GM23338 (cell line): ENCODE measurements around the gene ZNFX1. TPM values are rescaled to one million over a fixed set of nuclear protein-coding genes. Genes with fewer than 3 reads are reported as not detected.

Experiments used
- ATAC-seq: fragments of 200-7000 bp; cut with Tn5 transposase; 3 replicates; pipeline ENCODE4 v1.9.1; 2020
- DNase-seq: peaks from one replicate; pipeline ENCODE4 v3.0.0-alpha.2; 2015; ENCODE audit warnings: low spot score
- H2AFZ ChIP-seq: fragments of 200-600 bp; sonication (generic); 2 replicates; pipeline ENCODE4 v1.8.0; 2016; ENCODE audit warnings: antibody characterized with exemption, mild to moderate bottlenecking, moderate library complexity
- H3F3A ChIP-seq: fragments of 200-600 bp; sonication (generic); replicated peaks from 2 replicates; pipeline ENCODE4 v1.8.0; 2017; ENCODE audit warnings: antibody characterized with exemption, mixed run types, low read depth
- H3K27ac ChIP-seq: fragments of 200-600 bp; sonication (generic); 2 replicates; pipeline ENCODE4 v1.6.1; 2016; ENCODE audit warnings: low read depth
- H3K27me3 ChIP-seq: fragments of 200-600 bp; sonication (generic); 2 replicates; pipeline ENCODE4 v1.8.0; 2016; ENCODE audit warnings: mild to moderate bottlenecking, mixed run types, moderate library complexity; ENCODE audit not compliant: insufficient read depth
- H3K36me3 ChIP-seq: fragments of 200-600 bp; sonication (generic); 2 replicates; pipeline ENCODE4 v1.8.0; 2016; ENCODE audit warnings: mild to moderate bottlenecking; ENCODE audit not compliant: insufficient read depth
- H3K4me1 ChIP-seq: fragments of 200-600 bp; sonication (generic); 2 replicates; pipeline ENCODE4 v1.8.0; 2016; ENCODE audit warnings: mild to moderate bottlenecking, moderate library complexity; ENCODE audit not compliant: insufficient read depth
- H3K4me2 ChIP-seq: fragments of 200-600 bp; sonication (generic); 2 replicates; pipeline ENCODE4 v1.7.1; 2017; ENCODE audit warnings: mixed run types
- H3K4me3 ChIP-seq: fragments of 200-600 bp; sonication (generic); 2 replicates; pipeline ENCODE4 v1.6.1; 2016; ENCODE audit warnings: mixed run types
- H3K79me2 ChIP-seq: fragments of 200-600 bp; sonication (generic); replicated peaks from 2 replicates; pipeline ENCODE4 v1.8.0; 2017; ENCODE audit warnings: mild to moderate bottlenecking; ENCODE audit not compliant: insufficient read depth
- H3K9me2 ChIP-seq: fragments of 200-600 bp; sonication (generic); 2 replicates; pipeline ENCODE4 v1.8.0; 2017; ENCODE audit not compliant: insufficient read depth
- H4K20me1 ChIP-seq: fragments of 200-600 bp; sonication (generic); replicated peaks from 2 replicates; pipeline ENCODE4 v1.8.0; 2017; ENCODE audit warnings: mild to moderate bottlenecking; ENCODE audit not compliant: insufficient read depth
- H3K27ac Mint-ChIP-seq: 2 replicates; pipeline ENCODE4 v1.8.0; 2020; ENCODE audit warnings: inconsistent platforms, mild to moderate bottlenecking, moderate library complexity, mixed read lengths
- H3K27me3 Mint-ChIP-seq: 3 replicates; pipeline ENCODE4 v1.8.0; 2022; ENCODE audit warnings: low read depth, mild to moderate bottlenecking, moderate library complexity, mixed read lengths, inconsistent platforms; ENCODE audit not compliant: insufficient read depth, poor library complexity
- H3K36me3 Mint-ChIP-seq: 3 replicates; pipeline ENCODE4 v1.8.0; 2021; ENCODE audit warnings: low read depth, mild to moderate bottlenecking, inconsistent platforms, moderate library complexity, mixed read lengths
- H3K4me1 Mint-ChIP-seq: 3 replicates; pipeline ENCODE4 v1.8.0; 2020; ENCODE audit warnings: mild to moderate bottlenecking, inconsistent platforms, mixed read lengths
- H3K4me3 Mint-ChIP-seq: 3 replicates; pipeline ENCODE4 v1.8.0; 2021; ENCODE audit warnings: moderate library complexity, mild to moderate bottlenecking, inconsistent platforms, mixed read lengths
- H3K9me3 Mint-ChIP-seq: 3 replicates; pipeline ENCODE4 v1.8.0; 2020; ENCODE audit warnings: moderate library complexity, mild to moderate bottlenecking, inconsistent platforms, mixed read lengths
- CREB1 ChIP-seq: fragments of 250-450 bp; sonication (Bioruptor Pico); IDR thresholded peaks from 2 replicates; pipeline ENCODE4 v1.5.0; 2020; ENCODE audit warnings: low read depth, mild to moderate bottlenecking, moderate library complexity
- ETS1 ChIP-seq: IDR thresholded peaks from 2 replicates; pipeline ENCODE4 v1.6.1; 2016; ENCODE audit warnings: antibody characterized with exemption
- EZH2 ChIP-seq: fragments of 200-600 bp; sonication (generic); IDR thresholded peaks from one replicate; pipeline ENCODE4 v1.8.0; 2017; ENCODE audit warnings: antibody characterized with exemption, mild to moderate bottlenecking, low read depth; ENCODE audit not compliant: unreplicated experiment
- JUNB ChIP-seq: IDR thresholded peaks from one replicate; pipeline ENCODE4 v1.6.1; 2016; ENCODE audit warnings: antibody characterized with exemption; ENCODE audit not compliant: unreplicated experiment
- STAT1 ChIP-seq: IDR thresholded peaks from one replicate; pipeline ENCODE4 v1.6.1; 2016; ENCODE audit warnings: antibody characterized with exemption; ENCODE audit not compliant: unreplicated experiment
- ZNF462 ChIP-seq: fragments of 250-450 bp; sonication (Bioruptor Pico); IDR thresholded peaks from 2 replicates; pipeline ENCODE4 v1.5.0; 2020; ENCODE audit warnings: mild to moderate bottlenecking, moderate library complexity
- polyA plus RNA-seq: library from polyadenylated mRNA; unstranded; fragments of >200 nt; fragmentation: Nextera tagmentation; extraction: Ambion mirVana; gene quantifications from 2 replicates; pipeline ENCODE4 v1.2.1, GENCODE V29; 2016
- total RNA-seq: library from RNA; depleted of rRNA; stranded (reverse); fragments of >200 nt; shearing (Covaris generic); gene quantifications from 2 replicates; pipeline ENCODE4 v1.2.3, GENCODE V29; 2014
- TF ChIP-seq, protein P1 (sequence below), 2 experiments: fragments of 200-600 bp in 1 of 2; sonication (generic) in 1 of 2; conservative IDR thresholded peaks; 2 replicates each; pipeline versions ENCODE4 v1.5.1 to v1.6.1; 2016 to 2017; ENCODE audit warnings: antibody characterized with exemption in 2 of 2, low read depth in 2 of 2, mild to moderate bottlenecking in 2 of 2, moderate library complexity in 1 of 2

Gene ZNFX1
- total and polyA plus RNA-seq, 2 experiments from 2014 or later = 6.1 to 12.1 TPM

DNA sequence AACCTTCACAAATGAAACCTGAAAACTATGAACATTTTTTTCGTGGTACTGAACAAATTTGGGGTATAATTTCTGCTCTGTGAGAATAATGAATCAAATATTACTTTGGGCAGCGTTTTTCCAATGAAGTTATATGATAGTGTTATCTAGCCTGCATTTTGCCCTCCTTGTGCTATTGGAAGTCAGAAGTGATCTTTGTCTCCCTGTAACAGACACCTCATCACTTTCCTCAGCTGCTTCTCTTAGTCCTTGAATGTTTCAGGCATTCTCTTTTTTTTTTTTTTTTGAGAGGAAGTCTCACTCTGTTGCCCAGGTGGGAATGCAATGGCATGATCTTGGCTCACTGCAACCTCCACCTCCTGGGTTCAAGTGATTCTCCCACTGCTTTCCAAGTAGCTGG is 48.5 kb downstream of the ZNFX1 start (continued):
- TF ChIP-seq ZNF462 (CRISPR knock-in tag) (no peak), STAT1 (no peak), ETS1 (no peak), JUNB (no peak), CREB1 (CRISPR knock-in tag) (no peak)
- TF ChIP-seq, protein P1, sequence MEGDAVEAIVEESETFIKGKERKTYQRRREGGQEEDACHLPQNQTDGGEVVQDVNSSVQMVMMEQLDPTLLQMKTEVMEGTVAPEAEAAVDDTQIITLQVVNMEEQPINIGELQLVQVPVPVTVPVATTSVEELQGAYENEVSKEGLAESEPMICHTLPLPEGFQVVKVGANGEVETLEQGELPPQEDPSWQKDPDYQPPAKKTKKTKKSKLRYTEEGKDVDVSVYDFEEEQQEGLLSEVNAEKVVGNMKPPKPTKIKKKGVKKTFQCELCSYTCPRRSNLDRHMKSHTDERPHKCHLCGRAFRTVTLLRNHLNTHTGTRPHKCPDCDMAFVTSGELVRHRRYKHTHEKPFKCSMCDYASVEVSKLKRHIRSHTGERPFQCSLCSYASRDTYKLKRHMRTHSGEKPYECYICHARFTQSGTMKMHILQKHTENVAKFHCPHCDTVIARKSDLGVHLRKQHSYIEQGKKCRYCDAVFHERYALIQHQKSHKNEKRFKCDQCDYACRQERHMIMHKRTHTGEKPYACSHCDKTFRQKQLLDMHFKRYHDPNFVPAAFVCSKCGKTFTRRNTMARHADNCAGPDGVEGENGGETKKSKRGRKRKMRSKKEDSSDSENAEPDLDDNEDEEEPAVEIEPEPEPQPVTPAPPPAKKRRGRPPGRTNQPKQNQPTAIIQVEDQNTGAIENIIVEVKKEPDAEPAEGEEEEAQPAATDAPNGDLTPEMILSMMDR (conservative IDR thresholded peaks at IDR 0.05; ENCODE audit: low read depth in 2 of 2) = no peak

DNA sequence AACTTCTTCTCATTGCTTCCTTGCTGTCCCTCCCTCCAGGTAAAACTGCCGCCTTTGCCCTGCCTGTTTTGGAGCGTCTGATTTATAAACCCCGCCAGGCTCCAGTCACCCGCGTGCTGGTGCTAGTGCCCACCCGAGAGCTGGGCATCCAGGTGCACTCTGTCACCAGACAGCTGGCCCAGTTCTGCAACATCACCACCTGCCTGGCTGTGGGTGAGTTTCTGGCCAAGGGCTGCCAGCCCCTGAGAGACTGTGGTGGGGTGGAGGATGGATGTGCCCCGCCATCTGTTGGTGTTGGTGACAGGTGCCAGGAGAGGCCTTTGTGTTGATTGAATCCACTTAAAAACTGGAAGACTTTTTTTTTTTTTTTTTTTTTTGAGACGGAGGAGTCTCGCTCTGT is 49.2 kb downstream of the ZNFX1 start:
- H3K36me3 Mint-ChIP-seq = peaks cover 85% of the 10 kb centered on the region
- no peak overlapping the region for H3K4me3 Mint-ChIP-seq
- no peaks in the 10 kb centered on the region for H3K4me1 Mint-ChIP-seq
- Histone ChIP-seq H3K27me3 (no peaks in the 10 kb centered on the region), H3K4me2 (no peak overlapping the region), H3F3A (0 out of 2 replicates have a peak, but pooled peaks cover 2% of the 10 kb centered on the region), H4K20me1 (peaks cover 4% of the 10 kb centered on the region), H3K36me3 (peaks cover 27% of the 10 kb centered on the region), H3K27ac (no peak overlapping the region), H3K79me2 (no peaks in the 10 kb centered on the region), H2AFZ (no peak overlapping the region), H3K9me2 (no peaks in the 10 kb centered on the region), H3K4me3 (no peak overlapping the region), H3K4me1 (no peaks in the 10 kb centered on the region)
- DNase-seq = no peak
- no peak overlapping the region for H3K27ac Mint-ChIP-seq
- no peaks in the 10 kb centered on the region for H3K27me3 Mint-ChIP-seq
- TF ChIP-seq EZH2 (no peak), CREB1 (CRISPR knock-in tag) (no peak), ZNF462 (CRISPR knock-in tag) (no peak)
- H3K9me3 Mint-ChIP-seq = no peaks in the 10 kb centered on the region
- no peak for ATAC-seq
